Activated T-cell treated with anti-CD3 and anti-CD28 coated beads for 48 hours (primary cell): ENCODE results near the gene LATS2.
"Not testable (repeated sequence)": the region's sequence is repeated elsewhere in the genome, so short reads cannot be mapped to it uniquely, and the experiment has no call there.

Experiments used
- DNase-seq: peaks from one replicate; pipeline ENCODE4 v3.0.0-alpha.2; 2020; ENCODE audit warnings: low read depth

Gene LATS2

DNA sequence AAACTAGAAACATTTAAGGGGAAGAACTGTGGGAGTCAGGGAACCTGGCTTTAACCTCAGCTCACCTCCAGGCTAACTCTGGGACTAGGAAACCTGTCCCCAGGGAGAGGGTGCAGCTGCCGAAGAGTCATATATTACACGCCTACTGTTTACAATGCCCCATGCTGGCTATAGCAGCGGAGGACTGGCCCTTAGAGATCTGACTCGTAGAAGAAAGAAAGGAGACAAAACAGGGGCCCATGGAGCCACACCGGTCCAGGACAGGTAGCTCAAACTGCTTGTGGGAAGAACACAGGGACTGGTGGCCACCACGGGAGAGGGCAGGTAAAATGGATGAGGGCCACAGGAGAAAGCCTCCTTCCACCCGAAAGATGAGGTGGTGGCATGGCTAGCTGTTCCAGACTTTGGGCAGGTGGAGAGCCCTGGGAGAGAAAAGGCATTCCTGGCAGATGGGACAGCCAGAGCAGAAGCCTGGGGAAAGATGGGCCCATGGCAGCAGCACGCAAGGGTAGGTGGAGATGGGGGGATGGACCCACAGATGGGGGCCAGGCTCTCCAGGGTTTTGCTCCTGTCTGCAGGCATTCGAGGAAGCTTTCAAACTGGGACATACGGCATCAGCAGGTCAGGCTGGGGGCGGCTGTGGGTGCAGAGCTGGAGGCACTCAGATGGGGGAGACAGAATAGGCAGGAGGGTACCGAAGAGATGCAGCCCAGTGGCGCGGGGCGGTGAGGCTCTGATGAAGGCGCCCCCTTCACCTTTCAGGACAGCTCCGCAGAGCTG lies 69.5 kb downstream of the LATS2 start:
- DNase-seq = no peak

DNA sequence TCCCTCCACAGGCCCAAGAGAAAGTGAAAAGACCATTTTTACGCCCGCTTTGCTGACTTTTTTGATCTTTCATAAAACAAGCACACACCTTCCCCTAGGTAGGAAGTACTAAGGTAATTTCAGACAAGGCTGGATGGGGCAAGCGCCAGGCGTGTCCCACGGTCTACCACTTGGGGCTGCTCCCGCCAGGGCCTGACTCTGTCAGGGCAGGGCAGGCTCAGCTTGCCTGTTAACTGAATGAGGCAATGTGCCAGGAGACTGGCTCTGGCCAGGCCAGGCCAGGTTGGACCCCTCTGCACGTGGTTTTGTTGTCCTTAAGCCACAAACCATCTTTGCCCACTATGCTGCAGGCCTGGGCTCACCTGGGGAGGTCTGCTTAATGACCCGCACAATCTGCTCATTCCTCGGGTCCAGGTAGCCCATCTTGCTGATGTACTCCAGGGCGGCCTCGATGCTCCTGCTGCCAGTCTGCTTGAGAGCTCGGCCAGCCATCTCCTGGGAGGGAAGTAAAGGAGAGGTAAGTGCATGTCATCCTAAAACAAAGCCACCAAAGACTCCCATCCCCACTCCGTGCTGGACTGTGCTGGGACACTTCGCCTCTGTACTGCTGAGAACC lies 70.4 kb downstream of the LATS2 start:
- no peak for DNase-seq

DNA sequence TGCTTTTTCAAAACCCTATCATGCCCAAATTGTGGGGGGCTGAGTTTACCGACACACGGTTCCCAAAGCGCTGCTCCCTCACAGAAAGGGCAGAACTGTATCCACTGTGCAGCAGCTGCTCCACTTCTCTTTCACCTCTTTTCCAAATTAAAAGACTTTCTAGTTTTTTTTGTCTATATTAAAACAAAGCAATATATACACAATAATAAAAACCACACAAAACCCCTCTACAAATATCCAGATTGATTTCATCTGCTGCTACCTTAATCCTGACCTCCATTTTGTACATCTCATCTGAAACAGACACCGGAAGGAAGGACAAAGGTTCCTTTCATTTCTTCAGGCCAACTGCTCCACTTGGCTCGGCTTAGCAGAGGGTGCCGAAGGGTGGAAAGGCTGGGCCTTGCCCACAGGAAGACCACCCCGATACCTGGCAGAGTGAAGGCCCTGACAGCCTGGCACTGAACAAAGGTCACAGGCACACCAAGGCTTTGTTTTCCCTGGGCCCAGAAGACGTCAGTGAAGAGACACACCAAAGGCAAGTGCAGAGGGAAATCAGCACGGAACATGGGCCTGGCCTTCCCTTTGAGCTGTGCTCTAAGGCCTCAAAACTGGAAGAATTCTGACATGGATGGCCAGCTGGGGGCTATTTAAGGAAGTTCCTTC lies 71.6 kb downstream of the LATS2 start:
- DNase-seq = no peak

DNA sequence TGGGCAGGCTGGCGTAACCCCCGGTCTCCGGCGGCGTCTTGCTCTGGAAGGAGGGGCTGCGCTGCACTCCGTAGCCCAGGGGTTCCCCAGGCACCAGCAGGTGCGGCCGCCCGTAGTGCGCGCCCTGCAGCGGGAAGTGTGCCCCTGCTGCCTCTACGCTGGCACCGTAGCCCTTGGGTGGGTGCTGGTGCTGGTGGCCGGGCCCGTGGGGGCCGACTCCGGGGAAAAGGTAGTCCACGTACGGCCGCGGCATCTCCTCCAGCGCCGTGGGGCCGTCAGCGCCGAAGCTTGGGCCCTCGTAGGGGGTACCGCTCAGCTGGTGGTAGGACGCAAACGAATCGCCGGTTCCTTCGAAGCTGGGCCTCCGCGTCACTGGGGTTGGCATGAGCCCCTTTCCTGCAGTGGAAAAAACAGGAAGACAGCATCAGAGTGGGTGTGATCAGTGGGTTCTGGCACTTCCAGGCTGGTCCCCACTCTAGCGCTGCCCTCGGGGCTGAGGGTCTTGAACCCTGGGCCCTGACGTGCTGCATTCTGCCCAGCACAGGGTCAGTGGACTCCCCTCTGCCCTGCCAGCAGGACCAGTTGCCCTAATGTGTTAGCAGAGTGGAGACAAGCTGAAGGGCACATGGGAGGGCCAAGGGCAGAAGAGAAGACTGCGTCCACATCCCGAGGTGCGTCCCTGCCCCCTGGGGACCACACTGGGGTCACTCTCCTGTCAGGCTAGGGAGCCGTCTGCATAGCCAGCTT lies 72.3 kb downstream of the LATS2 start:
- DNase-seq = no peak

DNA sequence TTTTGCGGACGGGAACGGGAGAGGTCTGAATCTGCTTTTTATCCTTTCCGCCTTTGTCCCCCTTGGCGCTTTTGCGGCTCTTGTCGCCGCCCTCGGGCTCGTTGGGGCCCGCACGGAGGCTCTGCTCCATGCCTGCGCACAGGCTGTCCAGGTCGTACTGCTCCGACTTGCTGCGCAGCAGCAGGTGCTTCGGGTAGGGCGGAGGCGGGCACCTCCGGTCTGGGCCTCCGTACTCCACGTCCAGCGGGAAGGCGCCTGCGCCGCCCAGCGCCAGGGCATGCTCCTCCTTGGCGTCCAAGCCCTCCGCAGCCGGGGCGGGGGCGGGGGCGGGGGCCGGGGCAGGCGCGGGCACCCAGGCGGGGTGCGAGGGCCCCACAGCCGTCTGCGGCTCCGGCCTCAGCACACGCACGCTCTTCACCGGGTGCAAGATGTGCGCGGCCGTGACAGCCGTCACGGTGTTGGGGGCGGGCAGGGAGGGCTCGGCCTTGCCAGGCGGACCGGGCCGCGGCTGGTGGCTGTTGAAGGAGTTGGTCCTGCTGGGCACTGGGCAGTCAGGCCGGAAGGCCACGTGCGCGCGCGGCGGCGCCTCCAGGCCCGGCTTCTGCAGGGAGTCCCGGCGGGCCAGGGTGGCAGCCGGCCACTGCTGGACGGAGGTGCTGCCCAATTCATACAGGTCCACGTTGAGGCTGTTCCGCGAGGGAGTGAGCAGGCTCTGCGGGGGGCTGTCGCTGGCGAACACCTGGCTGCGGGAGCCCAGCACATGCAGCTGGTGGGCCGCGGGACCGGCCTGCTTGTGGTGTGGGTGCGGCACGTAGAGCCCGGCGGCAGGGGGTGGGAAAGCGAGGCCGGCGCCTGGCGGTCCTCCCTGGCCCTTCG lies 73.1 kb downstream of the LATS2 start:
- no peak for DNase-seq

DNA sequence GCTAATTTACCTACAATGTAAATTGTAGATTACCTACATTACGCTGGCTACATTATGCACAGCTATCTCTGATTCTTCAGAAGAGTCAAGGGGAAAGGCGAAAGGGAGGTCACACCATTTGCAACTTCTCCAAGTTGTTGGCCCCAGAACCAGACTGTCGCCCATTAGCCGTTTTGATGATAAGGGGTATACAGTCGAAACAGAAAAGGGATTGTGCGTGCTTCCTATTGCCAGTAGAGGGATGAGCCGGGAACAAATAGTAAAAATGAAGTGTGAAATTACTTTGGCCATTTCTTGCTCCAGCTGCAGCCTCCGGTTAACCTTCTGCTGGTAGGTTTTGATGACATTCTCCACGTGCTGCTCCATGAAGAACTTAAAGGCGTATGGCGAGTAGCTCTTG lies 73.8 kb downstream of the LATS2 start:
- DNase-seq = no peak

DNA sequence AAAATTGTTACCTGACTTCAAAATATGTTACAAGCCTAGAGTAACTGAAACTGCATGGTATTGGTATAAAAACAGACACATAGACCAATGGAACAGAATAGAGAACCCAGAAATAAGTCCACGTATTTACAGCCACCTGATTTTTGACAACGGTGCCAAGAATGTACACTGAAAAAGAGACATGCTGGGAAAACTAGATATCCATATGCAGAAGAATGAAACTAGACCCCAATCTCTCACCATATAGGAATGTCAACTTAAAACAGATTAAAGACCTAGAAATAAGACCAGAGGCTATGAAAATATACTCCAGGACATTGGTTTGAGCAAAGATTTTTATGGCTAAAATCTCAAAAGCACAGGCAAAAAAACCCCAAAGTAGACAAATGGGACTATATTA lies 76.5 kb downstream of the LATS2 start:
- DNase-seq = no peak

DNA sequence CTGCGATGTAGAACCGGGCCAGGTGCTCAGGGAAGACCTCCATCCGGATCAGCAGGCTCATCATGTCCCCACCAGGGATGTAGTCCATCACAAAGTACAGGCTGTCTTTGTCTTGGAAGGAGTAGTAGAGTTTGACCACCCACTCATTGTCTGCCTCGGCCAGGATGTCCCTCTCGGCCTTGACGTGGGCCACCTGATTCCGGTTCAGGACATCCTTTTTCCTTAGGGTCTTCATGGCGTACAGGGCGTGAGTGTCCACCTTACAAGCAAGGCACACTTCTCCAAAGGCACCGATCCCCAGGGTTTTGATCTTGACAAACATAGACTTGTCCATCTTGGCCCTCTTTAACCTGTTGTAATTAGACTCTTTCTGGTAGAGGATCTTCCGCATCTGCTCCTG lies 78.0 kb downstream of the LATS2 start:
- DNase-seq = no peak

DNA sequence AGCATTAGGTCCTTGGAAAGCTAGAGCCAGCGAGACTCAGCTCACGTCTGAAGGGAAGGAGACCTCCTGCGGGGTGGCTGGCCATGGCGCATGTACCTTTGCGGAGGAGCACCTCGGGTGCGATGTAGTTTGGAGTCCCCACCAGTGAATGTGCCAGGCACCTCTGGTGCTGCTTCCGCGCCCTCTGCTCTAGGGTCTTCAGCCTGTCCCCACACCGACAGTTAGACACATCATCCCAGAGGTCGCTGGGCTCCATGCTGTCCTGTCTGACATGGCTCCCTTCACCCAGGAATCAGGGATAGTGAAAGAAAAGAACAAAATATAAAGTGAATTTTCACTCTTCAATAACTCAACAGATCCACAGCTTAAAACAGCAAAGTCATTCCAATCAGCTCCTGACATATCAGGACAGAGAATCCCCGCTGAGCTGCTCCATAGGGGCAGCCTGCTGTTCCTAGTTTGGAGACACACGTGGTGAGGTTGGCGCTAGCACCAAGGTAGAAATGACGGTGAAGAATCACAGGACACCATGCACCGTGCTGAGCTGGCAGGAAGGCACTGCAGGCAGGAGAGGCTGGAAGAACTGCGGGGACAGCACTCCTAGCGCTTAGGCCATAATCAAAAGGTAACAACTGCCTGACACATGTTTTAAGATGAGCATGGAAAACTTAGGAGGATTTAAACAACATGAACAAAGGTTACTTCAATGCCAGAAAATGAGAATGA lies 79.9 kb downstream of the LATS2 start:
- DNase-seq = no peak

DNA sequence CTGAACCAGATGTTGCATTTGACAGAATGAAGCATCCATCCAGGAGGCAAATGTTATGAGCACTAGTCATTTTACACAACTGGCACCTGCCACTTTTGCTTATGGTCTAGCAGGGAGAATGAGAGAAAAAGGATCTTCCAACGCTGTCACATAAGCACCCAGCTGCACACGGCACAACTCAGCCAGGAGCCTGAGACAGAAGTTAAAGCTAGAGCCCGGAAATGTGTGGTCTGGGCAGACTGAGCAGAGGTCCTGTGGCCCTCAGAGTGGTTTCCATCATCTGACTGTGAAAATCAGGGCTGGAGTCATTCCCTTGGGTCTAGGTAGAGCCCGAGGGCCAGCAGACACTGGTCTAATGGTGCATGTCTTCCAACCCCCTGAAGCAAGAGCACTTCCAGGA lies 80.5 kb downstream of the LATS2 start:
- DNase-seq = no peak

DNA sequence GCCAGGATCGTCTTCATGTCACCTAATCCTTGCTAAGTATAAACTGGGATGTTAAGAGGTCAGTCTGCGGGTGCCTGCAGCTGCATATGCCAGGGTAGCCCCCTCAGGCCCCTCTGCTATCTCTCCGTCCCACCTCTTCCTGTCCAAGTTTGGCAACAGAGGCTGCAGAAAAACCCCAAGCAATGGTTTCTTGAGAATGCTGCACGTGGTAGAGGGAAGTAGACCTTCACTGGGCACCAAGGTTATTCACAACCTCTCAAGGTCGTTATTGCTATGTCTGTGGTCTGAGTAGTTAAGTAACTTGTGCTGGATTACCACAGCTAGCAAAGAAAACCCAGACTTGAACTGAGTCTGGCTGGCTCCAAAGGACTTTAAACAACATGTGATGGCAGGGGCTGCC lies 81.0 kb downstream of the LATS2 start:
- no peak for DNase-seq

DNA sequence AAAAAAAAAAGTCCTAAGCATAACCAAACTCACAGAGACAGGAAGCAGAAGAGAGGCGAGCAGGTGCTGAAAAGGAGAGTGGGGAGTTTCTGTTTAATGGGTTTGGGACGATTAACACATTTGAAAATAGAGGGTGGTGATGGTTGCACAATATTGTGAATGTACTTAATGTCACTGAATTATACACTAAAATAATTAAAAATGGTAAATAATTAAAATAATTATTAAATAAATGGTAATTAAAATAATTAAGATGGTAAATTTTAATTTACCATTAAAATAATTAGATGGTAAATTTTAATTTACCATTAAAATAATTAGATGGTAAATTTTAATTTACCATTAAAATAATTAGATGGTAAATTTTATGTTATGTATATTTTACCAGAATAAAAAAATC lies 84.0 kb downstream of the LATS2 start:
- no peak for DNase-seq

DNA sequence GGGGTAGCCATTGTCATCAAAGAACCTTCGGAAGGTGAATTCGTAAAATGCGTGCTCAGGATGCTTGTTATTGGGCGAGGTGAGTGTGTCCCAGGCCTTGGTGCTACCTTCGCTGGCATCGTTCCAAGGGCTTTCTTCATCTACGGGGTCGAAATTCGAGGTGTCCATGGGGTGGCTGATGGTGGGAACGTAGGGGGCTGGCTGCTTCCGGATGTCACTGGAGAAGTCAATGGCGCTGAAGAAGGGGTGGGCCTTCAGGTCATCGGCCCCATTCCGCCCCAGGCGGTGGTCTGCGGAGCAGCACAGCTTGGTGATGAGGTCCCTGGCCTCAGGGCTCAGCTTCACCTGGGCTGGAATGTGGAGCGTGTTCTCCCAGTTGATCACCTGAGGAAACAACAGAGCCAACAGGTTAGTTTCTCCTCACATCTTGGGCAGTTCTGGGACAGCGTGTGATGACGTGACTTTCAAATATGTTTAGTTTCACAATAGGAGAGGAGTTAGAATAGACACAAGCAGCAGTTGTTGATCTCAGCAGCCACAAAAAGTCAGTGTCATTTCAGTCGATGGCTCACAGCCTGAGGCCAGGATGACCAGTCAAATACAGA lies 86.3 kb downstream of the LATS2 start:
- DNase-seq = no peak

DNA sequence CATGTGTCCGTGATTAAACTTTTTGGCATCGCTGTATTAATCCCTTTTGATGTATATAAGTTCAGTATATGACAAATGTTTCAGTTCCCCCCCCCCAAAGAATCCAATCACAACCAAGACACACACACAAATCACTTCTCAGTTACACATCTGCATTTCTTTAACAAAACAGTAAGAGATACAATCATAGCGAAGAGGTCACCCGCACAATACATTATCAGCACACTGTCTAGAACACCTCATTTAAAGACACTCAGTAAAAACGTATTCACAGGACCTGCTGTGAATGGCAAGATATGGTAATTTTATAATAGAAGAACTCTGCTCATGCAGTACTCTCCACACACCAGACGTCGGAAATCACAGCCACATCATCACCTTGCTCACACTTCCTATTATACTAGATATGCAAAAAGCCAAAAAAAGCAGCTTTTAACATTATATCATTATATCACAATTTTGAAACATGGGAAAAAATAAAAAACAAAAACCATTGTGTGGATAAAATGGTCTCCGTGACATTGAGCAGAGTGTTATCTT lies 87.4 kb downstream of the LATS2 start:
- DNase-seq = no peak

DNA sequence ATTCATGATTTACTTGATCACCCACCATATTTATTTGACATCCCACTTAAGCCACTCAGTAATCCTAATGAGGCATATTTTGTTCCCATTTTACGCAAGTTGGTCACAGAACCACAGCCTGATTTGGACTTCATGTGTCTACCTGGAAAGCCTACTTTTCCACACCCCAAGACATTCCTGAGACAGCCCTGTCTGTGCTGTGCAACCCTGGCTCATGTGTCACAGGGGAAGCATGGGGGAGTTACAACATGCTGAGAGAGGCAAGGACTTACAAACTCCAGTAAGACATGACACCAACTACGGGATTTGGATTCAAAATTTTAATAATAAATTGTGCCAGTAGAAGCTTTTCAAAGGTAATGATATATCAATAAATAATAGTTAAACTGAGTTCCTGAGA lies 88.7 kb downstream of the LATS2 start:
- no peak for DNase-seq

DNA sequence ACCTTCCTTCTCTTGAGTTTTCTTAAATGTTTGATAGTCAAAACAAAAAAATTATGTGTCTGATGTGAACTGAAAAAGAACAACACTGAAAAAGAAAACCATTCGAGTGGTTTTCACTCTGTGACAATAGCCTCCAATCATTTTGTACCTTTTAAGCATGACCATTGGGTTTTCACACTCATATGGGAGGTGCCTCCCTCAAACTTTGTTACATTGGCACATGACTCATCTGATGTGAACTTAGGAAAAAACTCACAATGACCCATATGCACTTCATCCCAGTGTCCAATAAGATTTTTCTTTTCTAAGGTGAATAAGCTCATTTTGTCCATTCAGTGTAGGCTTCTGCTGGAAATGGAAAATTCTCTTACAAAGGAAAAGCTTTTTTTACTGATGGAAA lies 92.2 kb downstream of the LATS2 start:
- DNase-seq = no peak

DNA sequence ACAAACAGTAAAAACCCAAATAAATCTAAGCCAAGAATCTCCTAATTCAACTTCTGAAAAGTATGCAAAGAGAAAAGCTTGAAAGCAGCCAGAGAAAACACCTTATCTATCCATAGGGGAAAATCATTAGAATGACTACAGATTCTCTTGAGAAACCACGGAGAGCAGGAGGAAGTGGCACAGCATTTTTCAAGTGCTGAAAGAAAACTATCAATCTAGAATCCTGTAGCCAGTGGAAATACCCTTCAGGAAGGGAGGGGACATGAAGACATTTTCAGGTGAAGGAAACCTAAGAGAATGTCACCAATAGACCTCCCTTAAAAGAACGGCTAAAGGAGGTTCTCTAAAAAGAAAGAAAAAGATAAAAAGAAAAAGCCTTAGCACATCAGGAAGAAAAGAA lies 92.6 kb downstream of the LATS2 start:
- DNase-seq = no peak

DNA sequence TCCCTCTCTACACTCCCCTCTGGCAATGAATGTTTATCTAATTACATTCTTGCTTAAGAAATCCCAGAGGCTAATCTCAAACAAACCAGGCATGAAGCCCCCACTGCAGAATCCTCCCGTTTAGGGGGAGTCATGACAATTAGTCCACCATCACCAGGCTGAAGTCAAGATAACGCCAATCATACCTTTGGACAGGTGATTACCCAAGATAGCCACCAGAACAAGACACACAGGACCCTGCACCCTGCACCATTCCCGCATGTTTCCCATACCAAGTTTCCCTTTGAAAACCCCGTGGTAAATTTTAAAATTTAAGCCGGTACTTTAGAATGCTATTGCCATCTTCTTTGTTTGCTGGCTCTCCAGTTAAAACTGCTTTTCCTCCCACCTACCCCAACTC lies 94.0 kb downstream of the LATS2 start:
- no peak for DNase-seq

DNA sequence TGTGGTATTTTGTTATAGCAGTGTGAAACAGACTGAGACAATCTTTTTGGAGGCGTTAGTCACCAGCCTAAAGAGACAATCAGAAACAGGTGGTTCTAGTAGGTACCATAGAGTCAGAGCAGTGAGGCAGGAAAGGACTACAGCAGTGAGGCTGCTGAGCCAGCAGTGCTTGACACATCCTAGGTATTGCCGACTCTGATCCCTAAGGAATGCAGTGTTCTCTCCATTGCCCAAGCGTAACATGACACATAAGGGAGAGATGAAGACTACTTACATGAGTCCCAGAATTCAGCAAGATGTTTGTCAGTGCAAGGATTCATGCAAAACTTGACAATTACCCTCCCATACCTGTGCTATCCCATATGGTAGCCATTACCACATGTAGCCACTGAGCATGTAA lies 96.5 kb downstream of the LATS2 start:
- no peak for DNase-seq

DNA sequence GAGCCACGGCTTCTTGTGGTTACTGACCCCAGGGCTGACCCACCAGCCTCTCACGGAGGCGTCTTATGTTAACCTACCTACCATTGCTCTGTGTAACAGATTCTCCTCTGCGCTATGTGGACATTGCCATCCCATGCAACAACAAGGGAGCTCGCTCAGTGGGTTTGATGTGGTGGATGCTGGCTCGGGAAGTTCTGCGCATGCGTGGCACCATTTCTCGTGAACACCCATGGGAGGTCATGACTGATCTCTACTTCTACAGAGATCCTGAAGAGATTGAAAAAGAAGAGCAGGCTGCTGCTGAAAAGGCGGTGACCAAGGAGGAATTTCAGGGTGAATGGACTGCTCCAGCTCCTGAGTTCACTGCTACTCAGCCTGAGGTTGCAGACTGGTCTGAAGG lies 99.7 kb downstream of the LATS2 start:
- not testable (repeated sequence) for DNase-seq
